GM12874 (cell line): ENCODE measurements around the gene C9orf152.

ENCODE experiments used
- TF ChIP-seq, protein P1 (sequence below): IDR thresholded peaks from 2 replicates; pipeline ENCODE4 v1.5.1; 2011; ENCODE audit warnings: low read depth, mild to moderate bottlenecking, control low read depth, low read length, moderate library complexity; ENCODE audit not compliant: insufficient read depth

Gene C9orf152

DNA sequence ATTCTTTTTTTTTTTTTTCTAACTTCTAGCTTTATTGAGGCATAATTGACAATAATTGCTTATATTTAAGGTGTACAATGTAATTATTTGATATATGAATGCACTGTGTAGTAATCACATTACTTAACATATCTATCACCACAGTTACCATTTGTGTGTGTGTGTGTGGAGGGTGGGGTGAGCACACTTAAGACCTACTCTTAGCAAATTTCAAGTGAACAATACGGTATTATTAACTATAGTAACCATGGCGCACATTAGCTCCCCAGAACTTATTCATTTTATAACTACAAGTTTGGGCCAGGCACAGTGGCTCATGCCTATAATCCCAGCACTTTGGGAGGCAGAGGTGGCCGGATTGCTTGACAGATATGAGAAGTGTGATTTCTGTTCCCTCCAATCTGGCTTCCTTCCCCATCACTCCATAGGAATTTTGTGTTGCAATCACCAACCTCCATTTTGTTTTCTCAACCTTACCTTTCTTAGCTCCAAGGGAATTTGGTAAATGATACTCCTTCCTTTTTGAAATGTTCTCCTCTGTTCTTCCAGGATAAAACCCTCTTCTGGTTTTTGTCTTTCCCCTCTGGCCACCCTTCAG lies 33.4 kb upstream of the C9orf152 start:
- TF ChIP-seq, protein P1, sequence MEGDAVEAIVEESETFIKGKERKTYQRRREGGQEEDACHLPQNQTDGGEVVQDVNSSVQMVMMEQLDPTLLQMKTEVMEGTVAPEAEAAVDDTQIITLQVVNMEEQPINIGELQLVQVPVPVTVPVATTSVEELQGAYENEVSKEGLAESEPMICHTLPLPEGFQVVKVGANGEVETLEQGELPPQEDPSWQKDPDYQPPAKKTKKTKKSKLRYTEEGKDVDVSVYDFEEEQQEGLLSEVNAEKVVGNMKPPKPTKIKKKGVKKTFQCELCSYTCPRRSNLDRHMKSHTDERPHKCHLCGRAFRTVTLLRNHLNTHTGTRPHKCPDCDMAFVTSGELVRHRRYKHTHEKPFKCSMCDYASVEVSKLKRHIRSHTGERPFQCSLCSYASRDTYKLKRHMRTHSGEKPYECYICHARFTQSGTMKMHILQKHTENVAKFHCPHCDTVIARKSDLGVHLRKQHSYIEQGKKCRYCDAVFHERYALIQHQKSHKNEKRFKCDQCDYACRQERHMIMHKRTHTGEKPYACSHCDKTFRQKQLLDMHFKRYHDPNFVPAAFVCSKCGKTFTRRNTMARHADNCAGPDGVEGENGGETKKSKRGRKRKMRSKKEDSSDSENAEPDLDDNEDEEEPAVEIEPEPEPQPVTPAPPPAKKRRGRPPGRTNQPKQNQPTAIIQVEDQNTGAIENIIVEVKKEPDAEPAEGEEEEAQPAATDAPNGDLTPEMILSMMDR, result no peak

DNA sequence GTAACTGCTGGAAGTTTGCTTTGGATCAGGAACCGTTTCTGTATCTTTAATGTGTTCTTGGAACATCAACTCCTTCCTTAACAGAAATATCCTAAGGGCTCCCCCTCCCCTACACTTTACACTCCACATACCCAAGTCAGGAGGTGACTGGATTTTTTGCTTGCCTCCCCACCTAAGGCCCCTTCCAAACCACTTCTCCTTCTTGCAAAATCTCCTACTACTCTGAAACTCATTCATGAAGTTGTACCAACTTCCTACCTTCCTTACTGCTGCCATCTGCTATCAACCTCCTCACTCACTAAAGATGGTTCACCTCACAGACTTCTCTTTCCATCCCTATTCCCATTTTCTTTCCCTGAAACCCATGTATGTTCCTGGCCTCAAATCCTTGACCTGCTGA lies 32.2 kb upstream of the C9orf152 start:
- TF ChIP-seq, protein P1, result no peak

DNA sequence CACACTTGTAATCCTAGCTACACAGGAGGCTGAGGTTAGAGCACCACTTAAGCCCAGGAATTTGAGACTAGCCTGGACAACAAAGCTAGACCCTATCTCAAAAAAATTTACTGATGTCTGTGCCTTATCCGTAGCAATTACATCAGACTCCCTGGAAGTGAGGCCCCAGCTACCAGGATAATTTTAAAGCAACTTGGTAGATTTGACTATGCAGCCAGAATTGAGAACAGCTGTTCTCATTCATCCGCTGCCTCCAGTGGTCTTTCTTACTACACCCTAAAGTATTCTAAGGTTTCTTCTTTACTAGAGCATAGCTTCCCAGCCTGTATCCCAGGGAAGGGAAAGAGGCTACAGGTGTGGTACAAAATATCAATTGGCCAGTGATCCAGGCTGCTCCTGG lies 20.4 kb upstream of the C9orf152 start:
- TF ChIP-seq, protein P1, result no peak

DNA sequence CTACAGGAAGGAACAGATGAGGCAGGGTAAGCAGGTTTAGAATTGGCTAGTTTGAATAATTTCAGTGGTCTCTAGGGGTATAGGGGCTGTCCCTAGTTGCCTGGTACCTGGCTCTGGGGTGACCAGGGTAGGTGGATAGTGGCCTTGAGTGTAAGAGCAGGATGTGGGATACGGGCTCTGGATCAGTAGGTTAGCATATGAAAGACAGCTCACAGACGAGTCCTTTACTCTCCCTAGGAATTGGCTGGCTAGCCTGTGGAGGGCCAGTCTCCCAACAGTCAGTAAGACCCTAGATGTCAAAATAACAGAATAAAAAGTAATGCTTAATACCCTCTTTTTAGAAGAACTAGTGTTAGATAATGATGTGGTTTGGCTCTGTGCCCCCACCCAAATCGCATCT lies 16.6 kb upstream of the C9orf152 start:
- TF ChIP-seq, protein P1, result no peak

DNA sequence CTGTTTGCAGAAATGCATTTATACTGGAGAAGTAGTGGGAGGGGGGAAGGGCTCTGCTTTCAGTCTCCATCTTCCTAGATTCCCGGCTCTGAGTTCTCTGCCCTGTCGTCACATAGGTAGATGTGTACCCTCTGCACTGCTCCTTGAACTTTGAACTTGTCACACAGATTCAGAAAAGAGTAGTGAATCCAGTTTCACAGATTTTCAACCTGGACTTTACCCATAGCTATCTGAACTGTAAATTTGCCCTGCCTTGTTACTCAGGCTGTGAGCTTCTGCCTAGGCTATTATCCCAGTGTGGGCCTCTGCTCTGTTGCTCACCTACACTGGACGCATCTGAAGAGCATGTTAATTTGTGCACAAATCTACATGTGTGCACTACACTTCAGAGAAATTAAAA lies 12.8 kb upstream of the C9orf152 start:
- TF ChIP-seq, protein P1, result no peak

DNA sequence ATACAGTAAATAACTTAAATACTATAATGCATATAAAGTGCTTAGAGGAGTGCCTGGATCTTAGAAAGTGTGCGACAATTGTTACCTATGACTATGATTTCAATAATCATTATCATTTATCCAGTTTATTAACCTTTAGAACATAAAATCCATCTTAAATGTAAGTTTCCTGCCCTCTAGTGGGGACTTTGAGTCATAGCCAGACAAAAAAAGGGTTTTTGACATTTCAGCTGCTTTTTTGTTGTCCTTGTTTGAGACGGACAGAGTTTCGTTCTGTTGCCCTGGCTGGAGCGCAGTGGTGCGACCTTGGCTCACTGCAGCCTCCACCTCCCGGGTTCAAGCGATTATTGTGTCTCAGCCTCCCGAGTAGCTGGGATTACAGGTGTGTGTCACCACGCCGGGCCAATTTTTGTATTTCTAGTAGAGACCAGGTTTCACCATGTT lies 9.7 kb upstream of the C9orf152 start:
- TF ChIP-seq, protein P1, result peak; percentile 46; the same call in 1 of the 2 replicates

DNA sequence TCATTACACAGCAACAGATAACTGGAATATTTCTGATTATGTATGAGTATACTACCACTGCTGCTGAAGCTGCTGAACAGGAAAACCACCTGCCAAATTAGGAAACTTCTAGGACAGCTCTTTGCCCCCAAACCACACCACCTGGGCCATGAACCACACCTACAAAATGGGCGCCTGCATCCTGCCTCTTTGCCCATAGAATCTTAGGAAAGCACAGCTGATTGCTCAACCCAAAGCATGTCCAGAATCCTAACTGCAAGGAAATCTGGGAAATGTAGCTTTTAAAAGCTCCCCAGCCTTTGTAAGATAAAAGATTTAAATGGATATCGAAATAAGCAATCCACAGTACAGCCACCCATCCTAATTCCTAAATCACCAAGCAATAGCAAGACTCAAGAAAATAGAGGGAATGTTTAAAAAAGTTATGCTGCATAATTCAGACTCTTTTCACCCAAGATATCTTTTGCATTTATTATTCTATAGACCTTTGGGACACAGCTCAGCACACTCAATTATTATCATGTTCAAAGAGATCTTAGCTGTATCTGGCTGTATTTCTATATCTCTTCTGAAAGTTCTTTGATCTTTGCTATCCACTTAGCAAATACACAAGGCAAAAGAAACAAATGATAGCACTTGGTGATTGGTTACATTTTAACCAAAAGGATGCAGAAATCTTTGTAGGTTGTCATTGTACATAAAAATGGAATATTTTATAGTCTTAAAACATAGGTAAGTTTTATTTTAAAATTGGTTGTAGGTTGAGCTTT lies 6.8 kb upstream of the C9orf152 start:
- TF ChIP-seq, protein P1, result no peak
